Measurements from ENCODE around the gene GPX1.

GRCh38 chr3:49316696-49317457, 41.3 kb downstream of the GPX1 start:
- no peak for TF ChIP-seq EZH2 (IDR thresholded peaks at IDR 0.05; ENCODE audit: borderline replicate concordance, low read length)
- no peak for TF ChIP-seq CTCF (IDR thresholded peaks at IDR 0.05; ENCODE audit: low read length)

All from OCI-LY1 (cell line).